Mesodermal cell (in vitro differentiated cells): Measurements from ENCODE around the gene ATXN7L1.
"Not testable (repeated sequence)": the region's sequence is repeated elsewhere in the genome, so short reads cannot be mapped to it uniquely, and the experiment has no call there.

Experiments
- H3K27ac ChIP-seq: 2 replicates; pipeline ENCODE4 v1.7.0; 2013; ENCODE audit warnings: mild to moderate bottlenecking, low read depth, low read length, moderate library complexity; ENCODE audit not compliant: severe bottlenecking
- H3K36me3 ChIP-seq: 2 replicates; pipeline ENCODE4 v1.7.1; 2013; ENCODE audit warnings: mild to moderate bottlenecking, low read length, moderate library complexity; ENCODE audit not compliant: control insufficient read depth, insufficient read depth
- H3K4me1 ChIP-seq: one replicate; pipeline ENCODE4 v1.7.1; 2013; ENCODE audit warnings: mild to moderate bottlenecking, low read length; ENCODE audit not compliant: insufficient read depth, control insufficient read depth, poor library complexity, severe bottlenecking
- H3K4me3 ChIP-seq: 2 replicates; pipeline ENCODE4 v1.7.0; 2013; ENCODE audit warnings: low read length, control low read depth, mild to moderate bottlenecking; ENCODE audit not compliant: insufficient read depth, poor library complexity, severe bottlenecking; ENCODE audit errors: extremely low read depth
- H3K9me3 ChIP-seq: 2 replicates; pipeline ENCODE4 v1.7.1; 2013; ENCODE audit warnings: mild to moderate bottlenecking, low read length, moderate library complexity; ENCODE audit not compliant: control insufficient read depth
- WGBS, 2 experiments: methylation state at CpG; one replicate each; pipeline ENCODE4 v1.1.5; 2013; ENCODE audit warnings: missing lambda C conversion rate in 2 of 2; ENCODE audit not compliant: insufficient coverage in 2 of 2; 5-methylcytosine and 5-hydroxymethylcytosine counted together

Gene ATXN7L1

DNA sequence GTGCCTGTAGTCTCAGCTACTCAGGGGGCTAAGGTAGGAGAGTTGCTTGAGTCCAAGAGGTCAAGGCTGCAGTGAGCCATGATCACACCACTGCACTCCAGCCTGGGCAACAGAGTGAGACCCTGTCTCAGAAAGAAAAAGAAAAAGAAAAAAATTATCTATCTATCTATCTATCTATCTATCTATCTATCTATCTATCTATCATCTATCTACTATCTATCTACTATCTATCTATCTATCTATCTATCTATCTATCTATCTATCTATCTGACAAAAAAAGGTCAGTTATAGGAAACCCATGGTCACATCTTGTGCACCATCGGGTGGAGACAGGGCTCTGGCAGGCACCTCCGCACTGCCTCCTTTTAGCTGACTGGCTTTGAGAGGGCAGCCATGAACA is 85.9 kb downstream of the ATXN7L1 start:
- not testable (repeated sequence) for H3K4me1 ChIP-seq, H3K9me3 ChIP-seq, H3K27ac ChIP-seq, H3K4me3 ChIP-seq, H3K36me3 ChIP-seq
- 100% methylated on average over 1 to 2 of the region's 2 CpGs for WGBS, 2 experiments

DNA sequence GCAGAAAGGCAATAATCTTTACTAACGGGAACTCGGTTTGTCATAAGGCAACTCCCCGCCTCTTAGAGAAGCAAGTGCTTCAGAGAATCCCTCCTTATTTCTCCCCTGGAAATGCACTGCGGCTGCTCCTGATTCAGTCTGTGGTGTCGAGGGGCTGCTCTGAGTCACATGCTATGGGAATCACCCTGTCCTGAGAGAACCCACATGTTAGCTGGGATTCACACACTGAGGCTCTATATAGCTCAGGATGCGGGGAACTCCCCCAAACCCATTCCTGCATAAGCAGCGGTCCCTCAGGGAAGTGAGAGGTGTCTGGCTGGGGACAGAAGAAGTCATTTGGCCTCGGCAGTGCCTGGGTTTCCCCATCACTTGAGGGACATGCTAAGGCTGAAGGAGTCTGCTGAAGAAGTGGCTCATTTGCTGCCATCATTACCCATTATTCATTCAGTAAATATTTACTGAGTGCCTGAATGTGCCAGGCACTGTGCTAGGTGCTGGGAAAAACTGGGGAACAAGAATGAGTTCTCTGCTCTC is 87.5 kb downstream of the ATXN7L1 start:
- 83 to 89% methylated on average over 3 to 6 of the region's 8 CpGs for WGBS, 2 experiments
- Histone ChIP-seq H3K9me3 (no peaks in the 10 kb centered on the region), H3K27ac (no peak overlapping the region), H3K4me1 (no peaks in the 10 kb centered on the region), H3K4me3 (no peak overlapping the region), H3K36me3 (peaks cover 8% of the 10 kb centered on the region)

DNA sequence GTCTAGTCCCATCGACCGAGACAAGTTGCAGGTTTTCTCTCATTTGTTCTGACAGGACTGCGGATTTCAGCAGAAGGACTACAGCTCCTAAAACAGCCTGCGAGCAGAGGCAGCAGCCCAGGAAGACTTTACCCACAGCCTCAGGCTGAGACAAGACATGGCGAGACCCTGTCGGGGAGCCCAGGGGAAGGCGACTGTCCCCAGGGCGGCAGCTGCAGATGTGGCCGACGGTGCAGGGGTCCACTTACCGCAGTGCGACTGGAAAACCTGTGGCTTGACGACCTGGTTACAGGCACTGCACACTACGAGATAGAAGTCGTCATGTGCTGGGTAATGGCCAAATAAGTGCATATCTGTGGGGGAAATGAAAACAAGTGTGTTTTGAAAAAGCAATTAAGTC is 88.0 kb downstream of the ATXN7L1 start:
- Histone ChIP-seq H3K27ac (no peak overlapping the region), H3K36me3 (peaks cover 8% of the 10 kb centered on the region), H3K9me3 (no peaks in the 10 kb centered on the region), H3K4me3 (no peak overlapping the region), H3K4me1 (no peaks in the 10 kb centered on the region)
- 93 to 94% methylated on average over 15 of the region's 15 CpGs for WGBS, 2 experiments

DNA sequence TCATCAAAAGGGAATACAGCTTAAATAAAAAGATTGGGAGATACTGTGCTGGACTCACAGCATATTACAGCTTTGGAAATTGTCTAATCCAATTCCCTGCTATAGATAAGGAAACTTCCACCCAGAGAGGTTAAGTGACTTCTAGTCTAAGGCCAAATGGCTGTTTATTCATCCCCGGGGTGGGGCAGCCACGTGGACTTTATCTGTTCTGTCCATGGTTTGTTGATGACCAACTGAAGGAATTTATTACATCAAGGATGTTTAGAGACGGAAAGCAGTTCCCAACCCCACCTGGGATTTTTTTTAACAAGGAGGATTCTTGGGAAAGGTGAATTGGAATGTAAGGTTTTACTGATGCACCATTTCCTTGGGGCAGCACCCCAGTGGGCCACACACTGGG is 88.6 kb downstream of the ATXN7L1 start:
- WGBS, 2 experiments = 100% methylated on average over 3 of the region's 3 CpGs; no CpG with 5 or more reads in 1 of the 2 experiments
- no peak overlapping the region for H3K4me3 ChIP-seq
- H3K9me3 ChIP-seq = no peaks in the 10 kb centered on the region
- H3K27ac ChIP-seq = no peak overlapping the region
- H3K4me1 ChIP-seq = no peaks in the 10 kb centered on the region
- peaks cover 8% of the 10 kb centered on the region for H3K36me3 ChIP-seq

DNA sequence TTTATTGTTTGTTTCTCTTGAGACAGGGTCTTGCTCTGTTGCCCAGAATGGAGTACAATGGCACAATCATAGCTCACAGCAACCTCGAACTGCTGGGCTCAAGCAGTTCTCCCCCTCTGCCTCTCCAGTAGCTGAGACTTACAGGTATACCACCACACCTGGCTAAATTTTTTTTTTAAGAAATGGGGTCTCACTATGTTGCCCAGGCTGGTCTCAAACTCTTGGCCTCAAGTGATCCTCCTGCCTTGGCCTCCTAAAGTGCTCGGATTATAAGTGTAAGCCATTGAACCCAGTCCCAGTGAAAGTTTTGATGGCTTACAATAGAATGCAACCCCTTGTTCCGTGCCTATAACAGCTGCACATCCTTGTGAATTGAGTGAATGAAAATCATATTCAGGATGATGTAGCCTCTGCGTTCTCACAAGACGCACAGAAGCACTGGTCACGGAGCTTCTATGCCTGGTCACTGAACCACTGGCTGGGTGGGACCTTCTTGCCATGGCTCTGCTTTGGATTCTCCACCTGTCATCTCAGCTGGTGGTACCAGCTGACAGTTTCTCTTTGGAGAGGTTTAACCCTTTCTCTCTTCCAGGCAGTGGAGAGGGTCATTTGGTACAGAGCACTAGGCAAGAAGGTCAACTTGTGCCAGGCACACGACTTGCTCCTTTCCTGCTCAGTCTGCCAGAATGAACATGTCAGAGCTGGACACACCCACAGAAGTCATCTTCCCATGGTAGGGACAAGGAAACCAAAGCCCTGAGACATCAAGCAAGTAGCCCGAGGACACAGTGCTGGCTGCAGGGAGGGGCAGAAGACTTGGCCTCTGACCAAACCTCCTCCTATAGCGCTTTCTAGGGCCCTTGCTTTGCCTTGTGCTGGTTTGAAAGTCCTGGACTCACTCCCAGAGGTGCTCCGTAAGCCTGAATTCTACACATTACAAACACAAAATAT is 89.6 kb downstream of the ATXN7L1 start:
- H3K27ac ChIP-seq = no peak overlapping the region
- H3K9me3 ChIP-seq = no peaks in the 10 kb centered on the region
- H3K4me1 ChIP-seq = no peaks in the 10 kb centered on the region
- no peak overlapping the region for H3K4me3 ChIP-seq
- 97 to 98% methylated on average over 7 to 8 of the region's 10 CpGs for WGBS, 2 experiments
- peaks cover 8% of the 10 kb centered on the region for H3K36me3 ChIP-seq

DNA sequence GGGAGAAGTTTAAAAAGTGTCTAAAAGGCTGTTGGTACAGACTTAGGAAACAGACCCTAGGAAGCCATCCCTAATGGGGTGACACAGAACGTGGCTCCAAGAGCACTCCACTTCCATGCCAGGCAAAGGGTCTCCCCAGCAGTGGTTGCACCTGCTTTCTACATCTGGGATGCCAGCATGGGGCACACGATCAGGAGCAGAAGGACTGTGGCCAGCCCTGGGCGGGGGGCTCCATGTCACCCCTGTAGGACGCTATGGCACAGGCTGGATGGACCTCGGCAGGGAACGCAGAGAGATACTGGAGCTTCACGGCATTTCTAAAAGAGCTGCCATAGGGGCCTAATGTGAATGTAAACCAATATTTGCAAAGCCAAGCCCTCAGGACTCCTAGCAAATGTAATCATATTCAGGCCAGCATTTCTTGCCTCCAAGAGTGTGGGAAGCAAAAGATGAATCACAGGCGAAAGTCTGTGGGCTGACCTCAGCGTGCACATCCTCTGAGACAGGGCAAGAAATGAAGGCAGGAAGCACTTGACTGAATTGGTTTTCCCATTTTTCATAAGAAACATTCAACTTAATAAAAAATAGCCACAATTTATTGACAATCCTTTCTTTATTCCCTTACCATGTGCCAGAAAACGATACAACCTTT is 93.9 kb downstream of the ATXN7L1 start:
- WGBS, 2 experiments = 89 to 94% methylated on average over 7 to 10 of the region's 10 CpGs
- no peaks in the 10 kb centered on the region for H3K36me3 ChIP-seq
- peaks cover 5% of the 10 kb centered on the region for H3K4me1 ChIP-seq
- no peak overlapping the region for H3K27ac ChIP-seq
- H3K4me3 ChIP-seq = no peak overlapping the region
- H3K9me3 ChIP-seq = no peaks in the 10 kb centered on the region

DNA sequence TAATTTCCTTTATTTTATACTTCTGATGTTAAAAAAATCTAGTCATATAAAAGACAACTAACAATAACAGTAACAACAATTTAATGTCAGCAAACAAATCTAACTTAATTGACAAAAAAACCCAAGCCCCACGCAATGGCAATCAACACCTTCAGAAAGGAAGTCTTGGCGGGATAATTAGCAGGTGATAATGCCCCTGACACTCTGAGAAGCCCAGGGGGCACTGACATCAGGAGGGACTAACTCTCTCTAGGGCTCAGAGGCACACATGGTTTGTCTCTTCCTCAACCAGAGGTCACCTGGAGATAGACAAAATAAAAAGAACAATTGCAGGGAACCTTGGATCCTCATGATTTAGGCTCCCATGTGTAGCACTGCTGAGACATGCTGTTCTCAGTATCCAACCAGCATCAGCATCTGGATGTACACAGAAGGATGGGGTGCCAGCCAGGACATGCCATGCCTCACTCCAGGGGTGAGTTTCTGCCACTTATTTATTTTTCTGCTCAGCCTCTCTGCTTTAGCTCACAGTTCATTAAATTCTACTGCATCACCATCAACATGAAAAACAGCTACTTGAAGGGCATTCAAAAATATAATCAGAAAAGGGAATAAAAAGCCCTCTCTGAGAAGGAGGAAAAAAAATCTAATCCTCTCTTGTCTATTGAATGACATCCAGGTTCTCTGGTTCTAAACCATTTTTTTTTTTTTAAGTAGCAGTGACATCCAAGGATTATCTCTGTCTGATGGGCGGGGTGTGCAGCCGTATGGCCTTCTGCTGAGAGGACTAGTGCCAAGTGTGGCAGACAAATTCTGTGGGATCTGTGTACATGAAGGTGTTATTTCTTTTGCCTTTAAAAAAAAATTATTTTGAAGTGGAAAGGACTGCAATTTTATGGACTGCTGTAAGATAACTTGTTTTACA is 96.3 kb downstream of the ATXN7L1 start:
- WGBS, 2 experiments = 20 to 91% methylated on average over 2 to 3 of the region's 4 CpGs
- Histone ChIP-seq H3K36me3 (no peaks in the 10 kb centered on the region), H3K4me3 (no peak overlapping the region), H3K4me1 (peaks cover 26% of the 10 kb centered on the region), H3K27ac (no peak overlapping the region), H3K9me3 (no peaks in the 10 kb centered on the region)

DNA sequence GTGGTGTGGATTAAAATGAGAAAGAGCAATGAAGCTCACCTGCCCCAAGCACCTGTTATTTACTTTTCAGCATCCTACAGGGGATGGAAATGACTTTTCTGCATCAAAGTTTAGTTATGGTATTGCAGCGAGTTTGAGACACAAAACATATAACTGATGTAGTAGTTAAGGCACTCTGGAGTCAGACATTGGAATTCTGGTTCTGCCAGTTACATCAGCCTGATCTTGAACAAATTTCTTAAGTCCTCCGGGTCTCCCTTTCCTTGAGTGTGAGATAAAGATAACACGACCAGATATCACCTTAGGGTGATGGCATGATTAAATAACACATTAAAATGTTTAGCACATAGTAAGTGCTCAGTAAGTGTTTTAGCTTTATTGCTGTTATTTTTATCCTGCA is 97.4 kb downstream of the ATXN7L1 start:
- no peaks in the 10 kb centered on the region for H3K9me3 ChIP-seq
- 92% methylated on average over 1 of the region's 3 CpGs; no CpG with 5 or more reads in 1 of the 2 experiments for WGBS, 2 experiments
- no peak overlapping the region for H3K4me3 ChIP-seq
- no peak overlapping the region for H3K27ac ChIP-seq
- H3K36me3 ChIP-seq = no peaks in the 10 kb centered on the region
- peaks cover 34% of the 10 kb centered on the region for H3K4me1 ChIP-seq

DNA sequence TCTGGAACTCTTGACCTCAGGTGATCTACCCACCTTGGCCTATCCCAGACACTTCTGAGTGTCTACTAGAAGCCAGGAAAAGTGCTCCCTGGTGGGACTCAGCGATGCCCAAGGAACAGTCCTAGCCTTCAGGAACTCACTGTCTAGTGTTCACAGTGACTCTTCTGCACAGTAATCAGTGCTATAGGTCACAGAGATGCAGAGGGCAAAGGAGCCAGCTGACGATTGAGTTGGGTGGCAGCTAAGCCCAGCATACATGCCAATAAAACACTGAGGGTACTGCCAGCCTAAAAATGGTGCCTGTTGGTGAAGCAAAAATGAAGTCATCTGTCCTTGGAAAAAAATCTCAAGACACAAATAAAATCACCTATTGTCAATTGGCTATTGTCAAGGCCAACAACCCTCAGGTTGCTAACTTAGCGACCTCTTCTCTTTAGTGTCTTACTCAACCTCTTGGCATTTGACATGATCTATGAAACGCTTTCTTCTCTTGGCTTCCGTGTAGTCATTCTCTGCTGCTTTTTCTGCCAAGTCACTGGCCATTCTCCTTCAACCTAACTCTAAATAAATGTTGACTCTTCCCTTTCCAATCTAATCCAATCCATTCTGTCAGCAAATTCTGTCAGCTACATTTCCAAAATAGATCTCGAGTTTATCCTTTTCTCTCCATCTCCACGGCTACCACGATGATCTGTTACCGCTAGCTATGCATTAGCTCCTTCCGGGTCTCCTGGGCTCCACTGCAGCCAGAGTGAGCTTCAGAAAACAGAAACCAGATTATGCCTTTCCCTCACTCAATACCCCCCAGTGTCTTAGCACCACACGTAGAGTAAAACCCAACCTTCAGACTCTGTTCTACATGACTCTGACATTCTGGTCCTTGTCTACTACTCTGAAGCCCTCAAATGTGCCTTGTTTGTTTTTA is 99.2 kb downstream of the ATXN7L1 start:
- Histone ChIP-seq H3K27ac (peak overlapping the region; percentile 96), H3K4me1 (peaks cover 41% of the 10 kb centered on the region), H3K9me3 (no peaks in the 10 kb centered on the region), H3K4me3 (no peak overlapping the region), H3K36me3 (no peaks in the 10 kb centered on the region)
- WGBS, 2 experiments = 81 to 89% methylated on average over 10 of the region's 11 CpGs
